Panc1 (cell line): ENCODE results near the gene ARHGAP32. TPM values are rescaled to one million over a fixed set of nuclear protein-coding genes. Genes with fewer than 3 reads are reported as not detected.

Source experiments
- ATAC-seq: fragments of 200-7000 bp; cut with Tn5 transposase; 2 replicates; pipeline ENCODE4 v1.9.1; 2020; ENCODE audit warnings: mild to moderate bottlenecking, moderate library complexity
- BruUV-seq: library from RNA; stranded (reverse); fragments of 400-500 nt; replicated peaks from 2 replicates; lab custom pipeline; 2021; lab: Mats Ljungman, UMichigan
- CTCF ChIA-PET: fragments of 300-600 bp; sonication (Branson Sonifier 250); formaldehyde crosslinking; loops from one replicate; lab custom pipeline; 2022; ENCODE audit warnings: antibody characterized with exemption; lab: Charles Lee
- POLR2A ChIA-PET: fragments of 300-600 bp; sonication (Branson Sonifier 250); formaldehyde crosslinking; loops from one replicate; lab custom pipeline; 2022; ENCODE audit warnings: antibody characterized with exemption; lab: Charles Lee
- DNase-seq: peaks from one replicate; pipeline ENCODE4 v3.0.0-alpha.2; 2010; ENCODE audit warnings: low read depth, low spot score
- H3K27ac ChIP-seq: 2 replicates; pipeline ENCODE4 v1.5.1; 2011; ENCODE audit warnings: mild to moderate bottlenecking, low read length, inconsistent platforms
- H3K27me3 ChIP-seq: fragments of 200-500 bp; sonication (Bioruptor generic); 2 replicates; pipeline ENCODE4 v1.6.0; 2014; ENCODE audit warnings: low read length, inconsistent platforms; ENCODE audit not compliant: control insufficient read depth, insufficient read depth
- H3K36me3 ChIP-seq: fragments of 200-500 bp; sonication (Bioruptor generic); 2 replicates; pipeline ENCODE4 v1.5.1; 2014; ENCODE audit warnings: inconsistent platforms, mild to moderate bottlenecking, low read length, moderate library complexity; ENCODE audit not compliant: control insufficient read depth, insufficient read depth
- H3K4me1 ChIP-seq: 2 replicates; pipeline ENCODE4 v1.5.1; 2011; ENCODE audit warnings: inconsistent platforms, mild to moderate bottlenecking, low read length, moderate library complexity; ENCODE audit not compliant: control insufficient read depth, insufficient read depth
- H3K4me3 ChIP-seq, 2 experiments: 2 replicates each; pipeline ENCODE4 v1.5.1; 2011 to 2012; ENCODE audit warnings: low read depth in 2 of 2, low read length in 2 of 2, mild to moderate bottlenecking in 2 of 2, inconsistent platforms in 1 of 2, moderate library complexity in 1 of 2
- H3K9me3 ChIP-seq: fragments of 200-500 bp; sonication (Bioruptor generic); 2 replicates; pipeline ENCODE4 v1.5.1; 2014; ENCODE audit warnings: low read depth, mild to moderate bottlenecking, inconsistent platforms, low read length, moderate library complexity; ENCODE audit not compliant: control insufficient read depth, insufficient read depth
- POLR2AphosphoS5 ChIP-seq: IDR thresholded peaks from 2 replicates; pipeline ENCODE4 v1.6.1; 2012; ENCODE audit warnings: mild to moderate bottlenecking, low read depth, low read length, moderate library complexity
- SIN3A ChIP-seq: IDR thresholded peaks from 2 replicates; pipeline ENCODE4 v1.6.1; 2012; ENCODE audit warnings: low read depth, mild to moderate bottlenecking, low read length, moderate library complexity, borderline replicate concordance; ENCODE audit not compliant: insufficient read depth
- TCF7L2 ChIP-seq: IDR thresholded peaks from 2 replicates; pipeline ENCODE4 v1.6.1; 2011; ENCODE audit warnings: mild to moderate bottlenecking, low read depth, low read length, inconsistent platforms
- in situ Hi-C: cut with HindIII; loops from 2 replicates; pipeline ENCODE4 v1.10.0; 2016; ENCODE audit warnings: low sequenced_read_pairs, low pct_unique_long_range_greater_than_20kb
- intact Hi-C: fragments of 100-400 bp; cut with micrococcal nuclease; formaldehyde crosslinking; loops from one replicate; pipeline ENCODE4 v1.10.0; 2022; ENCODE audit not compliant: unreplicated experiment
- total RNA-seq: library from RNA; stranded (reverse); gene quantifications from one replicate; pipeline ENCODE4 v1.2.1, GENCODE V29; 2021; ENCODE audit not compliant: unreplicated experiment
- TF ChIP-seq, protein P1 (sequence below): fragments of 450-650 bp; IDR thresholded peaks from 2 replicates; pipeline ENCODE4 v1.5.1; 2017; ENCODE audit warnings: mild to moderate bottlenecking
- TF ChIP-seq, protein P2 (sequence below), 2 experiments: IDR thresholded peaks; 2 replicates each; pipeline ENCODE4 v1.6.1; 2011 to 2012; ENCODE audit warnings: low read depth in 2 of 2, control low read depth in 1 of 2, low read length in 1 of 2, mild to moderate bottlenecking in 1 of 2, moderate library complexity in 1 of 2; ENCODE audit not compliant: insufficient read depth in 1 of 2

Gene ARHGAP32
- total RNA-seq, 1 experiment from 2014 or later = 44.6 TPM

DNA sequence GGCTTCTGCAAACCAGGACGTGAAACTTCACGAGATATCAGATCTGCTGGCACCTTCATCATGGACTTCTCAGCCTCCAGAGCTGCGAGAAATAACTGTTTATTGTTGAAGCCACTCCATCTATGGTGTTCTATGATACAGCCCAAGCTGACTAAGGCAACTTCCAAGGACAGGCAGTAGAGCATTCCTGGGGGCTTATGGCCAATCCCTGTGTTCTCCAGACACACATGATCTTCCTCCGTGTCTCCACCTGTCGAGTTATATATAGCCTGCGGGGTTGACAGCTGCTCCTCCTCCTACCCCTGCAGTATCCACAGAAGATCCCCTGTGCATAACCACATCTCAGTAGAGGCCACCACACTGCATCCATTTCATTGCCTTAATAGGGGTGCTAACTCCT is 260.5 kb downstream of the ARHGAP32 start:
- ATAC-seq = no peak
- intact Hi-C loops (no loop called here), in situ Hi-C loops (no loop called here)
- no TSS peak for BruUV-seq
- no peaks in the 10 kb centered on the region for H3K27me3 ChIP-seq
- H3K9me3 ChIP-seq = no peaks in the 10 kb centered on the region
- no peak overlapping the region for H3K27ac ChIP-seq
- CTCF ChIA-PET = no interaction called here
- H3K4me3 ChIP-seq = no peak overlapping the region
- POLR2A ChIA-PET = no interaction called here
- no peaks in the 10 kb centered on the region for H3K36me3 ChIP-seq
- DNase-seq = no peak
- no peak for TF ChIP-seq TCF7L2
- TF ChIP-seq POLR2AphosphoS5 = no peak
- TF ChIP-seq, protein P1, sequence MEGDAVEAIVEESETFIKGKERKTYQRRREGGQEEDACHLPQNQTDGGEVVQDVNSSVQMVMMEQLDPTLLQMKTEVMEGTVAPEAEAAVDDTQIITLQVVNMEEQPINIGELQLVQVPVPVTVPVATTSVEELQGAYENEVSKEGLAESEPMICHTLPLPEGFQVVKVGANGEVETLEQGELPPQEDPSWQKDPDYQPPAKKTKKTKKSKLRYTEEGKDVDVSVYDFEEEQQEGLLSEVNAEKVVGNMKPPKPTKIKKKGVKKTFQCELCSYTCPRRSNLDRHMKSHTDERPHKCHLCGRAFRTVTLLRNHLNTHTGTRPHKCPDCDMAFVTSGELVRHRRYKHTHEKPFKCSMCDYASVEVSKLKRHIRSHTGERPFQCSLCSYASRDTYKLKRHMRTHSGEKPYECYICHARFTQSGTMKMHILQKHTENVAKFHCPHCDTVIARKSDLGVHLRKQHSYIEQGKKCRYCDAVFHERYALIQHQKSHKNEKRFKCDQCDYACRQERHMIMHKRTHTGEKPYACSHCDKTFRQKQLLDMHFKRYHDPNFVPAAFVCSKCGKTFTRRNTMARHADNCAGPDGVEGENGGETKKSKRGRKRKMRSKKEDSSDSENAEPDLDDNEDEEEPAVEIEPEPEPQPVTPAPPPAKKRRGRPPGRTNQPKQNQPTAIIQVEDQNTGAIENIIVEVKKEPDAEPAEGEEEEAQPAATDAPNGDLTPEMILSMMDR = no peak
- TF ChIP-seq, protein P2, sequence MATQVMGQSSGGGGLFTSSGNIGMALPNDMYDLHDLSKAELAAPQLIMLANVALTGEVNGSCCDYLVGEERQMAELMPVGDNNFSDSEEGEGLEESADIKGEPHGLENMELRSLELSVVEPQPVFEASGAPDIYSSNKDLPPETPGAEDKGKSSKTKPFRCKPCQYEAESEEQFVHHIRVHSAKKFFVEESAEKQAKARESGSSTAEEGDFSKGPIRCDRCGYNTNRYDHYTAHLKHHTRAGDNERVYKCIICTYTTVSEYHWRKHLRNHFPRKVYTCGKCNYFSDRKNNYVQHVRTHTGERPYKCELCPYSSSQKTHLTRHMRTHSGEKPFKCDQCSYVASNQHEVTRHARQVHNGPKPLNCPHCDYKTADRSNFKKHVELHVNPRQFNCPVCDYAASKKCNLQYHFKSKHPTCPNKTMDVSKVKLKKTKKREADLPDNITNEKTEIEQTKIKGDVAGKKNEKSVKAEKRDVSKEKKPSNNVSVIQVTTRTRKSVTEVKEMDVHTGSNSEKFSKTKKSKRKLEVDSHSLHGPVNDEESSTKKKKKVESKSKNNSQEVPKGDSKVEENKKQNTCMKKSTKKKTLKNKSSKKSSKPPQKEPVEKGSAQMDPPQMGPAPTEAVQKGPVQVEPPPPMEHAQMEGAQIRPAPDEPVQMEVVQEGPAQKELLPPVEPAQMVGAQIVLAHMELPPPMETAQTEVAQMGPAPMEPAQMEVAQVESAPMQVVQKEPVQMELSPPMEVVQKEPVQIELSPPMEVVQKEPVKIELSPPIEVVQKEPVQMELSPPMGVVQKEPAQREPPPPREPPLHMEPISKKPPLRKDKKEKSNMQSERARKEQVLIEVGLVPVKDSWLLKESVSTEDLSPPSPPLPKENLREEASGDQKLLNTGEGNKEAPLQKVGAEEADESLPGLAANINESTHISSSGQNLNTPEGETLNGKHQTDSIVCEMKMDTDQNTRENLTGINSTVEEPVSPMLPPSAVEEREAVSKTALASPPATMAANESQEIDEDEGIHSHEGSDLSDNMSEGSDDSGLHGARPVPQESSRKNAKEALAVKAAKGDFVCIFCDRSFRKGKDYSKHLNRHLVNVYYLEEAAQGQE (IDR thresholded peaks at IDR 0.05; ENCODE audit: insufficient read depth in 1 of 2, low read depth in 2 of 2, low read length in 1 of 2) = no peak
- no peak for TF ChIP-seq SIN3A
- H3K4me1 ChIP-seq = no peaks in the 10 kb centered on the region

GRCh38 chr11:128931066-128931465 is 261.1 kb downstream of the ARHGAP32 start:
- no peak overlapping the region for H3K4me3 ChIP-seq
- intact Hi-C loops (no loop called here), in situ Hi-C loops (no loop called here)
- H3K36me3 ChIP-seq = no peaks in the 10 kb centered on the region
- no peaks in the 10 kb centered on the region for H3K4me1 ChIP-seq
- POLR2A ChIA-PET = no interaction called here
- H3K9me3 ChIP-seq = no peaks in the 10 kb centered on the region
- no peak overlapping the region for H3K27ac ChIP-seq
- 0 out of 2 replicates have a peak, but pooled peaks cover 5% of the 10 kb centered on the region for H3K27me3 ChIP-seq
- ATAC-seq = no peak
- DNase-seq = no peak
- TF ChIP-seq SIN3A = no peak
- CTCF ChIA-PET = no interaction called here
- BruUV-seq = no TSS peak

DNA sequence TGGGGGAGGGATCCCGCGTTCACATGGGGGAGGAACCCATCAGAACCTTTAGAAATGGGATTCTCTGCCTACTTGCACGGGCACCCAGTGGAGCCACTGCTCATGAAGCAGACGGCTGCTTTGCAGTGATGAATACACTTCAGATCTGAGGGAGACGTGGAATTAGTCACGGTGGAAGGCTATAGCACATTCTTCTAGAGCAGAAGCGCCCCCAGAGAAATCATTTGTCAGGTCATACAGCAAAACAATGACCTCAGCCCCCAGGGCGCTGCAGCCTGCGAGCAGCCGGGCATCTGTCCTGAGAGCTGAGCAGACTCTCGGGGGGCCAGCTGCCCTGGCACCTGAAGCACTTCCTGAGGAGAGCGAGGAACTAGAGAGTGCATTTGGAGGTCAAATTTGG is 262.1 kb downstream of the ARHGAP32 start:
- no TSS peak for BruUV-seq
- intact Hi-C loops = no loop called here
- H3K27ac ChIP-seq = no peak overlapping the region
- ATAC-seq (no peak), DNase-seq (no peak)
- H3K36me3 ChIP-seq = no peaks in the 10 kb centered on the region
- in situ Hi-C loops = no loop called here
- H3K27me3 ChIP-seq = 0 out of 2 replicates have a peak, but pooled peaks cover 6% of the 10 kb centered on the region
- no peak overlapping the region for H3K4me3 ChIP-seq
- no peaks in the 10 kb centered on the region for H3K9me3 ChIP-seq
- POLR2A ChIA-PET = no interaction called here
- CTCF ChIA-PET = interaction anchor here (2.1 kb wide), 1 partner anchor 45 kb away, joined by 9 read pairs; no protein-coding TSS in a partner anchor
- H3K4me1 ChIP-seq = no peaks in the 10 kb centered on the region
- TF ChIP-seq, protein P1 = no peak
- TF ChIP-seq SIN3A = no peak
- TF ChIP-seq POLR2AphosphoS5 = no peak
- TF ChIP-seq TCF7L2 = no peak
- TF ChIP-seq, protein P2 (IDR thresholded peaks at IDR 0.05; ENCODE audit: insufficient read depth in 1 of 2, low read depth in 2 of 2, low read length in 1 of 2) = no peak
